HepG2 (cell line): ENCODE measurements around the gene SFMBT1. TPM values are rescaled to one million over a fixed set of nuclear protein-coding genes. Genes with fewer than 3 reads are reported as not detected.

ENCODE experiments used
- ATAC-seq: fragments of 200-7000 bp; cut with Tn5 transposase; 3 replicates; pipeline ENCODE4 v1.9.1; 2020; ENCODE audit warnings: mild to moderate bottlenecking, moderate library complexity
- BruUV-seq: library from RNA; stranded (reverse); fragments of 400-500 nt; replicated peaks from 2 replicates; lab custom pipeline; 2021; lab: Mats Ljungman, UMichigan
- CTCF ChIA-PET: fragments of 300-600 bp; formaldehyde crosslinking; extraction: SDS; loops from one replicate; lab custom pipeline; 2021; ENCODE audit warnings: low total read pairs, inconsistent platforms, low intra/inter-chr PET ratio; lab: Yijun Ruan, JAX
- POLR2A ChIA-PET: fragments of 350-600 bp; sonication (Branson Sonifier 250); formaldehyde crosslinking; loops from one replicate; lab custom pipeline; 2020; ENCODE audit warnings: antibody characterized with exemption, inconsistent platforms; lab: Yijun Ruan, JAX
- DNase-seq: peaks from one replicate; pipeline ENCODE4 v3.0.0-alpha.2; 2015; ENCODE audit warnings: low spot score
- FAIRE-seq: peaks from 3 replicates; lab custom pipeline; 2011; peaks lifted over from hg19 to GRCh38; lab: Jason Lieb, UNC
- H2AFZ ChIP-seq: one replicate; pipeline ENCODE4 v1.6.1; 2011; ENCODE audit warnings: low read length, inconsistent platforms
- H3K27ac ChIP-seq: fragments of 300-600 bp; 3 replicates; pipeline ENCODE4 v1.8.0; 2011; ENCODE audit warnings: mixed run types, mild to moderate bottlenecking, mixed read lengths, low read length, inconsistent platforms; ENCODE audit not compliant: insufficient read depth; ENCODE audit errors: extremely low read length
- H3K27me3 ChIP-seq, 2 experiments: fragments of 200-600 bp in 1 of 2; 2 replicates in 1 of 2; 3 replicates in 1 of 2; pipeline versions ENCODE4 v1.6.0 to v1.8.0; 2011; ENCODE audit warnings: low read length in 2 of 2, mild to moderate bottlenecking in 2 of 2, moderate library complexity in 2 of 2, inconsistent platforms in 1 of 2; ENCODE audit not compliant: insufficient read depth in 2 of 2, control insufficient read depth in 1 of 2
- H3K36me3 ChIP-seq, 2 experiments: fragments of 200-600 bp in 1 of 2; replicated peaks in 1 of 2; 2 replicates in 1 of 2; 3 replicates in 1 of 2; pipeline versions ENCODE4 v1.5.1 to v1.8.0; 2011; ENCODE audit warnings: low read length in 2 of 2, inconsistent platforms in 1 of 2; ENCODE audit not compliant: insufficient read depth in 2 of 2, control insufficient read depth in 1 of 2
- H3K4me1 ChIP-seq: 2 replicates; pipeline ENCODE4 v1.5.1; 2012; ENCODE audit warnings: low read length, inconsistent platforms; ENCODE audit not compliant: insufficient read depth
- H3K4me2 ChIP-seq: 2 replicates; pipeline ENCODE4 v1.6.0; 2011; ENCODE audit warnings: low read depth, low read length, inconsistent platforms
- H3K4me3 ChIP-seq, 3 experiments: fragments of 200-600 bp in 1 of 3; sonication (generic), shearing (Covaris generic) in 1 of 3; replicated peaks in 1 of 3; 2 replicates each; pipeline ENCODE4 v1.5.1; 2011 to 2016; ENCODE audit warnings: low read length in 3 of 3, inconsistent platforms in 2 of 3, low read depth in 2 of 3, mild to moderate bottlenecking in 2 of 3, control low read depth in 1 of 3, mixed read lengths in 1 of 3; ENCODE audit not compliant: insufficient read depth in 1 of 3
- H3K79me2 ChIP-seq: one replicate; pipeline ENCODE4 v1.6.1; 2011; ENCODE audit warnings: low read length, inconsistent platforms; ENCODE audit not compliant: insufficient read depth
- H3K9ac ChIP-seq: 2 replicates; pipeline ENCODE4 v1.6.0; 2011; ENCODE audit warnings: mild to moderate bottlenecking, low read depth, low read length, inconsistent platforms; ENCODE audit not compliant: insufficient read depth
- H3K9me3 ChIP-seq: 2 replicates; pipeline ENCODE4 v1.5.1; 2012; ENCODE audit warnings: mild to moderate bottlenecking, low read length
- H4K20me1 ChIP-seq: 2 replicates; pipeline ENCODE4 v1.6.0; 2011; ENCODE audit warnings: inconsistent platforms, mild to moderate bottlenecking, low read length, moderate library complexity; ENCODE audit not compliant: insufficient read depth
- CBX1 ChIP-seq: IDR thresholded peaks from one replicate; pipeline ENCODE4 v1.6.1; 2016; ENCODE audit warnings: antibody characterized with exemption, low read depth
- FOXK1 ChIP-seq: sonication (generic); formaldehyde crosslinking; IDR thresholded peaks from 2 replicates; pipeline ENCODE4 v1.4.0; 2020; ENCODE audit warnings: low read depth, missing genetic modification reagents, borderline replicate concordance
- HINFP ChIP-seq: sonication (generic); formaldehyde crosslinking; IDR thresholded peaks from 2 replicates; pipeline ENCODE4 v1.4.0; 2020; ENCODE audit warnings: low read depth, mild to moderate bottlenecking, missing genetic modification reagents
- JUN ChIP-seq: sonication (generic); formaldehyde crosslinking; IDR thresholded peaks from 2 replicates; pipeline ENCODE4 v1.4.0; 2020; ENCODE audit warnings: mild to moderate bottlenecking, missing genetic modification reagents
- MLLT10 ChIP-seq: sonication (generic); formaldehyde crosslinking; IDR thresholded peaks from 2 replicates; pipeline ENCODE4 v1.4.0; 2020; ENCODE audit warnings: missing genetic modification reagents
- PHB2 ChIP-seq: fragments of 450-650 bp; IDR thresholded peaks from 2 replicates; pipeline ENCODE4 v1.6.1; 2018; ENCODE audit not compliant: partially characterized antibody
- POLR2A ChIP-seq, 2 experiments: IDR thresholded peaks; 2 replicates each; pipeline ENCODE4 v1.6.1; 2011; ENCODE audit warnings: low read depth in 2 of 2, low read length in 2 of 2, mild to moderate bottlenecking in 1 of 2, moderate library complexity in 1 of 2; ENCODE audit not compliant: insufficient read depth in 1 of 2
- REST ChIP-seq, 2 experiments: IDR thresholded peaks; 2 replicates each; pipeline ENCODE4 v1.6.1; 2011 to 2012; ENCODE audit warnings: low read length in 2 of 2, borderline replicate concordance in 1 of 2, low read depth in 1 of 2, mild to moderate bottlenecking in 1 of 2, moderate library complexity in 1 of 2
- SIX4 ChIP-seq: sonication (generic); formaldehyde crosslinking; IDR thresholded peaks from 2 replicates; pipeline ENCODE4 v1.4.0; 2020; ENCODE audit warnings: missing genetic modification reagents
- ZFP41 ChIP-seq: sonication (generic); formaldehyde crosslinking; IDR thresholded peaks from 2 replicates; pipeline ENCODE4 v1.4.0; 2020; ENCODE audit warnings: mild to moderate bottlenecking, missing genetic modification reagents, borderline replicate concordance
- ZNF253 ChIP-seq: sonication (generic); formaldehyde crosslinking; IDR thresholded peaks from 2 replicates; pipeline ENCODE4 v1.8.0; 2022; ENCODE audit warnings: mild to moderate bottlenecking, missing genetic modification reagents, borderline replicate concordance
- ZNF276 ChIP-seq: sonication (generic); formaldehyde crosslinking; IDR thresholded peaks from 2 replicates; pipeline ENCODE4 v1.4.0; 2020; ENCODE audit warnings: mild to moderate bottlenecking, low read depth, missing genetic modification reagents
- WGBS: methylation state at CpG from one replicate; pipeline ENCODE4 v1.1.6; 2017; ENCODE audit warnings: low lambda C conversion rate; 5-methylcytosine and 5-hydroxymethylcytosine counted together
- in situ Hi-C: cut with HindIII; loops from 2 replicates; pipeline ENCODE4 v1.10.0; 2017; ENCODE audit warnings: low pct_unique_long_range_greater_than_20kb; ENCODE audit not compliant: extremely low pct_ligation_motif_present
- intact Hi-C: fragments of 100-400 bp; cut with micrococcal nuclease; formaldehyde crosslinking; loops from one replicate; pipeline ENCODE4 v1.10.0; 2022; ENCODE audit not compliant: unreplicated experiment
- polyA plus RNA-seq, 8 experiments: library from polyadenylated mRNA; depleted of rRNA in 3 of 8; stranded (reverse) in 7 of 8; unstranded in 1 of 8; fragments of >200 nt; fragmentation: Illumina TruSeq in 4 of 8; extraction: Trizol in 4 of 8; gene quantifications; 2 replicates each; pipeline versions ENCODE4 v1.2.1 to v1.2.3, GENCODE V29; 2011 to 2016; ENCODE audit warnings: low read depth in 4 of 8, missing spikeins in 1 of 8, mixed read lengths in 1 of 8; ENCODE audit not compliant: insufficient read depth in 1 of 8
- total RNA-seq, 5 experiments: library from RNA; depleted of rRNA; stranded (reverse); fragments of >200 nt; fragmentation: Illumina TruSeq; extraction: Trizol; gene quantifications; 2 replicates each; pipeline ENCODE4 v1.2.3, GENCODE V29; 2016; ENCODE audit warnings: low read depth in 1 of 5

SFMBT1 gene
- total and polyA plus RNA-seq, 2 of the 13 experiments (the other 11 are each of a cell fraction or from before 2014, with no cell fraction given) = 3.8 to 12.8 TPM

- Histone ChIP-seq H3K4me2 (no peak overlapping the region), H3K36me3 (no peaks in the 10 kb centered on the region), H4K20me1 (no peaks in the 10 kb centered on the region), H3K79me2 (no peaks in the 10 kb centered on the region), H3K27me3 (no peaks in the 10 kb centered on the region), H2AFZ (no peak overlapping the region), H3K27ac (no peak overlapping the region), H3K9ac (no peak overlapping the region), H3K9me3 (no peaks in the 10 kb centered on the region), H3K4me1 (no peaks in the 10 kb centered on the region), H3K4me3 (no peak overlapping the region)
- no peak for ATAC-seq
- DNase-seq = no peak
- intact Hi-C loops (no loop called here), in situ Hi-C loops (no loop called here)
- ChIA-PET CTCF (no interaction called here), POLR2A (no interaction called here)
- WGBS = 93% methylated on average over 2 of the region's 2 CpGs
- BruUV-seq = no TSS peak
- no peak for FAIRE-seq
- TF ChIP-seq ZNF253 (CRISPR knock-in tag) (no peak), HINFP (CRISPR knock-in tag) (no peak), ZFP41 (CRISPR knock-in tag) (no peak), PHB2 (no peak), JUN (CRISPR knock-in tag) (no peak), REST (IDR thresholded peaks at IDR 0.05; ENCODE audit: borderline replicate concordance in 1 of 2, low read depth in 1 of 2, low read length in 2 of 2) (no peak), POLR2A (IDR thresholded peaks at IDR 0.05; ENCODE audit: insufficient read depth in 1 of 2, low read depth in 2 of 2, low read length in 2 of 2) (no peak), SIX4 (no peak), MLLT10 (CRISPR knock-in tag) (no peak), FOXK1 (no peak), CBX1 (no peak), ZNF276 (CRISPR knock-in tag) (no peak)
Observed at GRCh38 chr3:52962160-52962559, 83.7 kb downstream of the SFMBT1 start.
